T-helper 2 cell treated with Interferon-gamma antibody and Interleukin-4, amounts not matched to agents 5 μg/mL and 100 μg/mL, for 36 hours (primary cell): Measurements from ENCODE around the gene RBM20.
"Not testable (repeated sequence)": the region's sequence is repeated elsewhere in the genome, so short reads cannot be mapped to it uniquely, and the experiment has no call there.

Experiments
- DNase-seq: peaks from one replicate; pipeline ENCODE4 v3.0.0; 2021; ENCODE audit warnings: low spot score
- H3K27ac Mint-ChIP-seq: one replicate; pipeline ENCODE4 v1.8.0; 2021; ENCODE audit warnings: mild to moderate bottlenecking, mixed read lengths
- H3K27me3 Mint-ChIP-seq: one replicate; pipeline ENCODE4 v1.8.0; 2021; ENCODE audit warnings: low read depth, mixed read lengths
- H3K36me3 Mint-ChIP-seq: one replicate; pipeline ENCODE4 v1.8.0; 2021; ENCODE audit warnings: low read depth, mixed read lengths
- H3K4me1 Mint-ChIP-seq: one replicate; pipeline ENCODE4 v1.8.0; 2021; ENCODE audit warnings: low read depth, mixed read lengths
- H3K4me3 Mint-ChIP-seq: one replicate; pipeline ENCODE4 v1.8.0; 2022; ENCODE audit warnings: mild to moderate bottlenecking, moderate library complexity, mixed read lengths
- H3K9me3 Mint-ChIP-seq: one replicate; pipeline ENCODE4 v1.8.0; 2021; ENCODE audit warnings: mixed read lengths

Gene RBM20

DNA sequence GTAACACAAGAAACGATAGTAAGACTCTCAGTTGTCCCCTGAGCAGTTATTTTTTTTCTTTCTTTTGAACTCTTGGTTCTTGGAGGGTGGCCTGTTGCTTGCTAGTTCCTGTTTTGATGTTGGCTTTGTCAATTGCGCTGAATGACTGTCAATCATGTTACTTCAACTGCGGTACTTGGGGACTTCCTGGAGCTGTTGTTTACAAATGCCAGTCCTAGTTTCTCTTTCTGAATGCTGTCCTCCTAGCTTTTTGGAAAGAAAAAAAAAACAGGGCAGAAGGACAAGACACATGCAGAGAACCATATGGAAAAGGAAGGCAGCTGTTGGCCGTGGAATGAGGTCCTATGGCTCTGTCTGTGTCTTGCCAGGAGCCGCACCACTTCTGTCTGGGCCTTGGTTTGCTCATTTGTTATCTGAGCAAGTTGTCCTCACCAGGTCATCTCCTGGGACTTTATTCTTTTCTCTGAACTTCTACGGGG lies 220.6 kb downstream of the RBM20 start:
- H3K27ac Mint-ChIP-seq: peak overlapping the region; percentile 92
- H3K27me3 Mint-ChIP-seq: no peaks in the 10 kb centered on the region
- no peaks in the 10 kb centered on the region for H3K9me3 Mint-ChIP-seq
- H3K4me3 Mint-ChIP-seq: peak overlapping the region; percentile 84
- peak; percentile 56 for DNase-seq
- H3K4me1 Mint-ChIP-seq: peaks cover 84% of the 10 kb centered on the region
- peaks cover 6% of the 10 kb centered on the region for H3K36me3 Mint-ChIP-seq

DNA sequence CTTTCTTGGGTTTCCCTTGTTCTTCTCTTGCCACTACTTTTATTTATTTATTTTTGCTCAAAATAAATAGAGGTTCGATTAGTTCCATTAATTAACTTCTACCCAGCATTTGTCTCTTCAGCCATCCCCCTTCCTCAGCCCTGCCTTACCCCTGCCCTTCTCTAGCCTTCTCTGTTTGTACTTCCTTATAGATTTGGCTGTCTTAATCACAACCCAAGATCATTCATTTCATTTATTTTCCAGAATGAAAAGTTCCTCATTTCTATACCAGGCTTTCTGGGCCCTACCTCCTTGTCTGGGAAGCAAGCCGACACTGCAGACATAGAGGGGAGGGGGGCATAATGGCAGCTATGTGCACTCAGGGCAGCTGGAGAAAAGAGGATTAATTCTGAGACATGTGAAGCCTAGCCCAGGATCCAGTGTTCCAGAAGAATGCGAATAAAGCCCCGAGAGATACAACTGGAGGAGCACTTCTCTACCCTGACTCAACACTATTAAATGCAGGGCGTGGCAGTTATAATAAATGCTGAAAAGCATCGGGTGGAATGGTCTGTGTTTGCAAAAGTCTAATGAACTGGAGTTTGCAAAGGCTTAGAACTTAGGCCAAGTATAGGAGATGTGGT lies 221.2 kb downstream of the RBM20 start:
- Mint-ChIP-seq H3K4me1 (peaks cover 84% of the 10 kb centered on the region), H3K4me3 (peak overlapping the region; percentile 84), H3K9me3 (no peaks in the 10 kb centered on the region), H3K36me3 (peaks cover 4% of the 10 kb centered on the region), H3K27me3 (no peaks in the 10 kb centered on the region), H3K27ac (peak overlapping the region; percentile 92)
- DNase-seq: peak; percentile 3

DNA sequence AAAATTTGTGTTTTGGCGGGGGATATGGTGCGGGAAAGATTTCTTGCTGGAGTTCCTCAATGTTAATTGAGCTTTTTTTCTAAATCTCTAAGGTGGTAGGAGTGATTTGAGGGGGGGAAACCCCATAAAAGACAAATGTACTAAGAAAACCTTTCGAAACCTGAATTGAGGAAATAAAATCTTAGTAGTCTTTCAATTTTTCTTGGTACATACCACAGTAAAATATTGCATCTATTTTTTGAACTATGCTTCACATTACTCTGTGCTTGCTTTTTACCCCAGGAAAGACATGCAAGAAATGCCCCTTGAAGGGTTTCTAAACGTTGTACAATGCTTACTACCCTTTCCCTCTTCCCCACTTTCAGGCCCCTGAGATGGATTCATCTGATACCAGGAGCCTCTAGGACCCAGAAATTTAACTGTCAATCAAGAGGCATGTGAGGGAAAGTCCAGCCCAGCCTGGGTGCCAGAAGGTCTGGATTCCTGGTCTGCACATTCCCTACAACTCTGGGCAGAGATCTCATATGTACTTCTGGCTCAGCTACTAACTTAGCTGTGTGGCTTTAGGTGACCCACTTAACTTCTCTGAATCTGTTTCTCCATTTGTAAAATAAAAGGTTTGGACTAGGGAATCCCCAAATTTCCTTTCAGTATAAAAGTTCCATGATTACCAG lies 221.8 kb downstream of the RBM20 start:
- peak overlapping the region; percentile 84 for H3K4me3 Mint-ChIP-seq
- peak overlapping the region; percentile 92 for H3K27ac Mint-ChIP-seq
- H3K27me3 Mint-ChIP-seq: no peaks in the 10 kb centered on the region
- no peaks in the 10 kb centered on the region for H3K9me3 Mint-ChIP-seq
- DNase-seq: peak; percentile 4
- peaks cover 84% of the 10 kb centered on the region for H3K4me1 Mint-ChIP-seq
- H3K36me3 Mint-ChIP-seq: peaks cover 4% of the 10 kb centered on the region

DNA sequence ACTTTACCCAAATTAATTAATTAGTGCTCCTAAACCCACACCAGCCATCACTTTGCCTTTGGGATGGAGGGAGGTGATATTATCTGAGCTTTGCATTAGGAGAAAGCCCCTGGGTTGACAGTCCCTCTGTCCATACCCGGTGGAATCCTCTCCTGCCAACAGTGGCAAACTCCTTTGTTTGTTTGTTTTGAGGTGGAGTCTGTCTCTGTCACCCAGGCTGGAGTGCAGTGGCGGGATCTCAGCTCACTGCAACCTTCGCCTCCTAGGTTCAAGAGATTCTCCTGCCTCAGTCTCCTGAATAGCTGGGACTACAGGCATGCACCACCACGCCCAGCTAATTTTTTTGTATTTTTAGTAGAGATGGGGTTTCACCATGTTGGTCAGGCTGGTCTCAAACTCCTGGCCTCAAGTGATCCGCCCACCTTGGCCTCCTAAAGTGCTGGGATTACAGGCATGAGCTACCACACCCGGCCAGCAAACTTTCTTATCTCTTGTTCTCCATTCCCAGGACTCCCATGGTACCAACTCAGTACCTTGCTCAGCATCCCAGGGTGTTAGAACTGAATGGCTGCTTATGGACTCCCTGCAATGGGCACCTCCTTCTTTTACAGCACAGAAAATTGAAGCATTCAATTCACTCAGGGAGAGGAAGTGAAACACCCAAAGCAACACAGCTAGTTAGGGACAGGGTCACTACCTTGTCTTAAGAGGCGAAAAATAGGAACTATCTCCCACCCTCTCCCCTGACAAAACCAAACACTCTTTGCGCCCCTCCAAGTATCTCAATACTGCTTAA lies 223.1 kb downstream of the RBM20 start:
- H3K4me1 Mint-ChIP-seq: peaks cover 83% of the 10 kb centered on the region
- DNase-seq: peak; percentile 4
- H3K9me3 Mint-ChIP-seq, H3K27me3 Mint-ChIP-seq, H3K36me3 Mint-ChIP-seq: not testable (repeated sequence)
- peak overlapping the region; percentile 48 for H3K27ac Mint-ChIP-seq
- peak overlapping the region; percentile 33 for H3K4me3 Mint-ChIP-seq

DNA sequence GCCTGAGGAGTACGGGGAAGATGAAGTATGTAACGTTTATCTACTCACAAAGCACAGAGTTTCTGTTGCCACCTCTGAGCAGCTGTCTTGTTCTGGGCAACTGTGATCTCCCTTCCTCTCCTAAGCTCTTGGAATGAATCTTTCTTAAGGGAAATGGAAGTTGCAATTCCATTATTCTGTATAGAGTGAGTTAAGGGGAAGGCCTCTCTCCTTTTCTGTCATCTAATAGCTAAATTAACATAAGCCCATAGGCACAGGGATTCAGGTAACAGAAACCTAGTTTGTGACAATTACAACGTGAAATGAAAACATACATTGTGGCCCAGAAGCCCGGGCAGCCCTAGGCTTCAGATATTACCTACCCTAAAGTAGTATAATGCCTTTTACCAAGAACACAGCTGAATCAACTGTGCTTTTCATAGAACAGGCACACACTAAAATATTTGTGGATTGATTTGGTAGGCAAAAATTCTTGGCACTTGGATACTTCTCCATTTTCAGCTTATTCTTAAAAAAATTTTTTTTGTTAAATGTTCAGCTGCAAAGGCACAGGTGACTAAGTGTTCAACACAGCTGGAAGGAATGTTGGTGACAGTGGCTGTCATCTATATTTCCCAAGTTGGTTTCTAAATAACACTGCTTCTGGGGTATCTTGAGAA lies 223.8 kb downstream of the RBM20 start:
- H3K9me3 Mint-ChIP-seq: no peaks in the 10 kb centered on the region

DNA sequence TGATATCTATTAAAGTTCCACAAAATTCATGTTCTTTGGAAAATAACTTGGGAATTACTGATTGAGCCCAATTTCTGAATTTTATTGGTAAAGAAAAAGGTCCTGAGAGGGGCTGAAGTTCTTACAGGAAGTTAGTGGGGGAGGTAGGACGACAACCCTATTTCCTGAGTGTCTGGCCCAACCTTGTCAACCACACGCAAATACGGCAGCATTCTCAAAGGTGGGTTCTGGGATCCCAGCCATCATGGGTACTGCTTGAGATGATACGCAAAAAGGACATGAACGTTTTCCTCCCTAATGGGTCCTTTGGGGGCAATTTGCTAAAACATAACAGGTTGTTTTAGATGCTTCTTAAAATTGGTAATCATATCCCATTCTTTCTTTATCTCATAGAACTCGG lies 224.8 kb downstream of the RBM20 start:
- DNase-seq: peak; percentile 4
- Mint-ChIP-seq H3K27me3 (no peaks in the 10 kb centered on the region), H3K4me3 (peak overlapping the region; percentile 97), H3K27ac (peak overlapping the region; percentile 81), H3K36me3 (peaks cover 4% of the 10 kb centered on the region), H3K4me1 (peaks cover 72% of the 10 kb centered on the region), H3K9me3 (no peaks in the 10 kb centered on the region)

More for the DNA sequence above, 223.8 kb downstream of the RBM20 start:
- no peak for DNase-seq
- H3K27ac Mint-ChIP-seq: peak overlapping the region; percentile 81
- peaks cover 4% of the 10 kb centered on the region for H3K36me3 Mint-ChIP-seq
- H3K4me1 Mint-ChIP-seq: peaks cover 81% of the 10 kb centered on the region
- peak overlapping the region; percentile 97 for H3K4me3 Mint-ChIP-seq
- H3K27me3 Mint-ChIP-seq: no peaks in the 10 kb centered on the region

DNA sequence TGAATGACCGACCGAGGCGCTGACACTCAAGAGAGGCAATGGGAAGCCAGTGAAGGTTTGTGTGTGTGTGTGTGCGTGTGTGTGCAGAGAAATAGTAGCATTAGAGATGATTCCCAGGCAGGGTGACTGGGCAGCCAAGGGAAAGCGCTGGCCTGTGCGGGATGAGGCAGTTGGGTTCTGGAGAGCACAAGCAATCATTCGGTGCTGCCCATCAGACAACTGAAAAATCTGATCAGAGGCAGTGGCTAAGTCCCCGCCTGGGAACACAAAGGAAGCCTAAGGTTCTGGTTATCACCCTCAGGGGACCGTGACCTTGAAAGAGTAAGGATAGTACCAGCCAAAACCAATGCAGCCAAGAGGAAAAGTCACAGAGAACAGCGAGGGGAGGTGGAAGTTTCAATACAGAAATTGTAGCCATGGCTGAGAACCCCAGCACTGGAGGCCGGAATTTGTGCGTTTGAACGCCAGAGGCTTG lies 226.7 kb downstream of the RBM20 start:
- Mint-ChIP-seq H3K4me1 (peaks cover 63% of the 10 kb centered on the region), H3K4me3 (peak overlapping the region; percentile 97), H3K27me3 (no peaks in the 10 kb centered on the region), H3K36me3 (peaks cover 8% of the 10 kb centered on the region), H3K9me3 (no peaks in the 10 kb centered on the region), H3K27ac (peak overlapping the region; percentile 99)
- no peak for DNase-seq

DNA sequence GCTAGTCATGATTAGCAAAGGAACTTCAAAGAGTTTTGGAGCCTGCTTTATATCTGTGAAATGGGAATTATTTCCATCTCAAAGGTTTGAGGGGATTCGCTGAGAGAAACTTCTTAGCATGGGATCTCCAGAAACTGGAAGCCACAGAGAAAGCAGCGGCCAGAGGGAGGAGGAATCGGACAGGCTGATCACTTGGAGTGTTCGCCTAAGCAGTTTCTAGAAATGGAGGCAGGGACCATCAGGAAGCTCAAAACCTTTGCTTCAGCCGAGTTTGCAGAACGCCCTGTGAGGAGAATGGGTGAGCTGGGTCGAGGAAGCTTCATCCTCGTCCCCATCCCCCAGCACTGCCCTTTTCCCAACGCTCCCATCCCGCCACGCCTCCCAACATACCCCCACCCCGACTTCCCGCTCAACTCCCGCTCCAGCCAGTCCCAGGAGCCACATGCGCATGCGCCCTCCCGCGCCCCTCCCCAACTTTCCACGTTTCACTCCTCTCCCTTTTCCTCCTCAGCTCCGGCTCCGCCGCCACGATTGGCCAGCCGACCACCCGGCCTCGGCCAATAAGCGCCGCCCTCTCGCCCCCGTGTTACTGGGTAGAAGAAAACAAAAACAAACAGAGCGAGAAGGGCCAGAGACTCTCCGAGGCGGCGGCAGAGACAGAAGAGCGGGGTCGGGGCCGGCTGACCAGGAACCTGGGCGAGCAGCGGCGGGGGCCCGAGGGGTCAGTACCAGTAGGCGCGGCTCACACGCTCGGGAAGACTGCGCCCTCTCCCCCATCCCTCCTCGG lies 227.4 kb downstream of the RBM20 start, which contains the start of gene PDCD4:
Gene PDCD4, plus strand, starts transcription at position 631 of the 787 bp plus-strand sequence. CDS start 4,100 bp downstream, outside the sequence.
- H3K4me1 Mint-ChIP-seq: peaks cover 56% of the 10 kb centered on the region
- H3K27ac Mint-ChIP-seq: peak within 1 kb of the TSS; percentile 99

DNA sequence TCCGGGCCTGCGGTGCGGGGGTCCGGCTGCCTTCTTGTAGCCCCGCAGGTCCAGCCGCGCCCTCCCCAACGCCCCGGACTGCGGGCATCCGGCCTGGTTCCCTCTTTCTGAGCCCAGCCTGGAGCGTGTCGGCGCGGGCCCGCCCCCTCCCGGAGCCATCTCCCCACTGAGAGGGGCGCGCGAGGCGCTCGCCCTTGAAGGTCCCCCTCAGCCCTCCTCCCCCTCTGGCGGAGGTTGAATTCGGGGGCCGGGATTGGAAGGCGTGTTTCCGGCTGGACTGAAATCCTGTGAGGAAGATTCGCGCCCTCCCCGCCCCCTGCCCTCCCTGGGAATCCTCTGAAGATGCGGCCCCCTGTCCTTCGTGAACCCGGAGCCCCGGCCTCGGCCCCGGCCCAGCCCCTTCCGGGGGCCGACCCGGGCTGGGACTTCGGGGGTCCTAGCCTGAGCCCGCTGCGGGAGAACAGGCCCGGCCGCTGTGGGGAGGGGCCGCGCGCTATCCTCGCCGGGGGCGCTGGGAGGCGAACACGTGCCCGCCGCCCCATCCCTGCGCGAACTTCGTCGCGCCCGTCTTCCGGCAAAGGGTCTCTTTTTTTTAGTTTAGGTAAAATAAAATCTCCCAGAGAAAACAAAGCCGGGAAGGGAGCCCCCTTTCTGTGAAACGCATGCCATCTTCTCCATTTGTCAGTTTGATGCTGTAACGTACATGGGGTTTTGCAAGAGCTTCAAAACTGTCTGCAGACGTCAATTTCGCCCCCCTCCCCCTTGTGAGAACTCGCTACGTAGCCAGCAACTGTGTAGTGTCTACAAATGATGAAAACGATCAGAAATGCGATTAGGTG lies 228.2 kb downstream of the RBM20 start:
- Mint-ChIP-seq H3K4me3 (peak overlapping the region; percentile 91), H3K36me3 (peaks cover 13% of the 10 kb centered on the region), H3K27me3 (no peaks in the 10 kb centered on the region), H3K27ac (peak overlapping the region; percentile 98), H3K4me1 (peaks cover 51% of the 10 kb centered on the region), H3K9me3 (no peaks in the 10 kb centered on the region)
- DNase-seq: peak; percentile 73

More for the DNA sequence above, 227.4 kb downstream of the RBM20 start, which contains the start of gene PDCD4:
- H3K9me3 Mint-ChIP-seq: no peaks in the 10 kb centered on the region
- DNase-seq: peak; percentile 96
- H3K36me3 Mint-ChIP-seq: peaks cover 10% of the 10 kb centered on the region
- H3K27me3 Mint-ChIP-seq: no peaks in the 10 kb centered on the region
- H3K4me3 Mint-ChIP-seq: peak within 1 kb of the TSS; percentile 97

DNA sequence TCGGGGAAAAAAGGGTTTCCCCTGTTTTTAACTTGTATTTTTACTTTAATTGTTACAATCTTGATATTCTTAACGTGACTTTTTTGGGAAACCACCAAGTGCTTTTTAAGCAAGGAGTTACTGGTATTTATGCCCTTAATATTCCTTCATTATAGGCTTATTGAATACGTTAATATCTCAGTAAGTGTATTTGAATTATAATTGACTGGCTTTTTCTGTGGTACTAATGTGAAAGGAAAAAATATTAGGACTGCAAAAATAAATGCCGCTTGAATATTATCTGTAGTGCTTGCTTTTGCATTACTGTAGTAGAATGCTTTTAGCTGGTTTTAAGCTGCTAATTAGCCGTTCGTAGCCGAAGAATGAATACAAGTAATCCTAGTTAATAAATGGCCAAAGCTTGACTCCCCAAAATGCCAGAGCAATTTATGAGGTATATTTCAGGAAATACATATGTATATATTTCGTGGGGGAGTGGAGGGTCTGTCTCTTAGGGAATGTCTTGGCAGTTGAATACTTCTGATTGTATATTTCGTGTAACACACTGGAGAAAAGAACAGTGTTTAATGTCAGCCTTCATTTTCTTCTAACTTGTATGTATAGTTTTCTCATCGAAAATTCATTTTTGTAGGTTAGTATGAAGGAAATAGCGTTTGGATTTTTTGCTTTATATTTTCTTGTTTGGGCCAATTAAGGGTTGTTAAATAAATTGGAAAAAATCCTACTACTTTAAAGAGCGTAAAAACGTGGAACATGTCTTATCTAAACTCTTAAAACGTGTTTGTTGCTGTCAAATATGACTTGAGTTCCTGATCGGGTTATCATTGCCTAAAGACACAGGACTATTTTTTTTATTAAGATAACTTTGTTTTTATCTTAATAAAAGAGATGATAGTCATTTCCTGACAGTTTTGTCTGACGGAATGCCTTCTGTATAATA lies 229.1 kb downstream of the RBM20 start:
- Mint-ChIP-seq H3K27ac (peak overlapping the region; percentile 98), H3K9me3 (no peaks in the 10 kb centered on the region), H3K4me3 (peak overlapping the region; percentile 91), H3K27me3 (no peaks in the 10 kb centered on the region), H3K4me1 (peaks cover 45% of the 10 kb centered on the region), H3K36me3 (peaks cover 22% of the 10 kb centered on the region)
- DNase-seq: no peak

DNA sequence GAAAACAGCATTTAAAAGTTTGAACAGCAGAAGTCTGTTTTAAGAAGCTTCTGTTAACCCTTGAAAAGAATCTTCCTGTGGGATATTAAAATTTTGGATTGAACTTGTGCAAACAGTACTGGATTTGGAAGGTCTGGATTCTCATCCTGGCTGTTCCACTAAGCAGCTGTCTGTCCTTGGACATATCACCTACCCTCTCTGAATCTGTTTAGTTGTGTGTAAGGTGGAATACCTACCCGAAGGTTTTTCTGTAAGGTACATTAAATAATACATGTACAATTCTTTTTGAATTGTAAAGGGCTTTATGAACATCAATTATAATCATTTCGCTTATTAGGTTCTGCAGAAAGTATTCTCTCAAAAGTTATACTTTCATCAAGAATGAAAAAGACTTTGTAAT lies 229.8 kb downstream of the RBM20 start:
- peak overlapping the region; percentile 79 for H3K27ac Mint-ChIP-seq
- H3K27me3 Mint-ChIP-seq: no peaks in the 10 kb centered on the region
- peaks cover 25% of the 10 kb centered on the region for H3K36me3 Mint-ChIP-seq
- H3K9me3 Mint-ChIP-seq: no peaks in the 10 kb centered on the region
- peaks cover 42% of the 10 kb centered on the region for H3K4me1 Mint-ChIP-seq
- peak overlapping the region; percentile 82 for H3K4me3 Mint-ChIP-seq
- no peak for DNase-seq
